Daoy (cell line): ENCODE measurements around the gene CDK19. TPM values are rescaled to one million over a fixed set of nuclear protein-coding genes. Genes with fewer than 3 reads are reported as not detected.
"Not testable (repeated sequence)": the region's sequence is repeated elsewhere in the genome, so short reads cannot be mapped to it uniquely, and the experiment has no call there.

ENCODE experiments used
- DNase-seq: peaks from one replicate; pipeline ENCODE4 v3.0.0-alpha.2; 2015; ENCODE audit warnings: low read depth
- total RNA-seq: library from RNA; depleted of rRNA; stranded (reverse); fragments of >200 nt; shearing (Covaris generic); gene quantifications from 2 replicates; pipeline ENCODE4 v1.2.3, GENCODE V29; 2014

The CDK19 gene
- total RNA-seq, 1 experiment from 2014 or later: 10.2 TPM

- no peak for DNase-seq
Observed at GRCh38 chr6:110622912-110623578, 192.2 kb downstream of the CDK19 start.

GRCh38 chr6:110621061-110621460 lies 194.2 kb downstream of the CDK19 start:
- DNase-seq: no peak

- DNase-seq: no peak
Observed at GRCh38 chr6:110620065-110620464, 195.2 kb downstream of the CDK19 start.

GRCh38 chr6:110619275-110619908 lies 195.9 kb downstream of the CDK19 start:
- DNase-seq: no peak

GRCh38 chr6:110618591-110619267 lies 196.5 kb downstream of the CDK19 start:
- no peak for DNase-seq

GRCh38 chr6:110617057-110617456 lies 198.2 kb downstream of the CDK19 start:
- DNase-seq: no peak

GRCh38 chr6:110615722-110616121 lies 199.5 kb downstream of the CDK19 start:
- no peak for DNase-seq

GRCh38 chr6:110614586-110614985 lies 200.7 kb downstream of the CDK19 start:
- DNase-seq: no peak

GRCh38 chr6:110614106-110614505 lies 201.2 kb downstream of the CDK19 start:
- DNase-seq: no peak

GRCh38 chr6:110613356-110613755 lies 201.9 kb downstream of the CDK19 start:
- DNase-seq: no peak

- DNase-seq: no peak
Observed at GRCh38 chr6:110612298-110612697, 203.0 kb downstream of the CDK19 start.

- no peak for DNase-seq
Observed at GRCh38 chr6:110609101-110609500, 206.2 kb downstream of the CDK19 start.

GRCh38 chr6:110608151-110608550 lies 207.1 kb downstream of the CDK19 start:
- DNase-seq: no peak

- no peak for DNase-seq
Observed at GRCh38 chr6:110606151-110606550, 209.1 kb downstream of the CDK19 start.

- not testable (repeated sequence) for DNase-seq
Observed at GRCh38 chr6:110600640-110601039, 214.6 kb downstream of the CDK19 start.

- DNase-seq: no peak
Observed at GRCh38 chr6:110597761-110598160, 217.5 kb downstream of the CDK19 start.

GRCh38 chr6:110596354-110596753 lies 218.9 kb downstream of the CDK19 start:
- no peak for DNase-seq

- no peak for DNase-seq
Observed at GRCh38 chr6:110595112-110595511, 220.2 kb downstream of the CDK19 start.

GRCh38 chr6:110593637-110594036 lies 221.6 kb downstream of the CDK19 start:
- DNase-seq: no peak

GRCh38 chr6:110592765-110593164 lies 222.5 kb downstream of the CDK19 start:
- DNase-seq: no peak

- peak; percentile 22 for DNase-seq
Observed at GRCh38 chr6:110590821-110591351, 224.4 kb downstream of the CDK19 start.

- DNase-seq: no peak
Observed at GRCh38 chr6:110589865-110590513, 225.3 kb downstream of the CDK19 start.
